Suppressor macrophage (primary cell): ENCODE data around the gene SERPINB6.

Source experiments
- DNase-seq, 4 experiments: peaks; one replicate each; pipeline ENCODE4 v3.0.0-alpha.2; 2020 to 2022

Gene SERPINB6

GRCh38 chr6:2999618-3000557, 28.5 kb upstream of the SERPINB6 start, which contains the start of gene NQO2:
Gene NQO2, plus strand, starts transcription at chr6:2999894. Its CDS starts 6,659 bp downstream, at chr6:3006553.
- DNase-seq: peak; percentile 86 to 98 (median 92)

GRCh38 chr6:2998998-2999617, 27.7 kb upstream of the SERPINB6 start:
- DNase-seq: peak; percentile 79 to 92 (median 85)

- peak in 1 of 4 experiments; percentile 17 for DNase-seq
Observed at GRCh38 chr6:2998249-2998997, 27.1 kb upstream of the SERPINB6 start.

- DNase-seq: no peak
Observed at GRCh38 chr6:2993755-2994317, 22.5 kb upstream of the SERPINB6 start.

GRCh38 chr6:2992330-2992979, 21.1 kb upstream of the SERPINB6 start:
- DNase-seq: no peak

GRCh38 chr6:2990932-2991506, 19.7 kb upstream of the SERPINB6 start:
- DNase-seq: peak in 1 of 4 experiments; percentile 14

- peak; percentile 50 to 83 (median 70) for DNase-seq
Observed at GRCh38 chr6:2990248-2990931, 19.0 kb upstream of the SERPINB6 start.

- peak; percentile 92 to 99 (median 95) for DNase-seq
Observed at GRCh38 chr6:2989332-2990247, 18.2 kb upstream of the SERPINB6 start.

- DNase-seq: peak; percentile 92 to 97 (median 96)
Observed at GRCh38 chr6:2988426-2989331, 17.3 kb upstream of the SERPINB6 start.

GRCh38 chr6:2988094-2988425, 16.7 kb upstream of the SERPINB6 start:
- no peak for DNase-seq

GRCh38 chr6:2986722-2987221, 15.4 kb upstream of the SERPINB6 start:
- DNase-seq: no peak

- no peak for DNase-seq
Observed at GRCh38 chr6:2984738-2985406, 13.5 kb upstream of the SERPINB6 start.

- DNase-seq: peak in 3 of 4 experiments; percentile 33 to 42 (median 34)
Observed at GRCh38 chr6:2982426-2983117, 11.2 kb upstream of the SERPINB6 start.

- DNase-seq: peak in 1 of 4 experiments; percentile 23
Observed at GRCh38 chr6:2980465-2980855, 9.1 kb upstream of the SERPINB6 start.

GRCh38 chr6:2979819-2980464, 8.6 kb upstream of the SERPINB6 start:
- no peak for DNase-seq

GRCh38 chr6:2978923-2979322, 7.6 kb upstream of the SERPINB6 start:
- no peak for DNase-seq
